Naive B cell (primary cell): Measurements from ENCODE around the gene CWC27. TPM values are rescaled to one million over a fixed set of nuclear protein-coding genes. Genes with fewer than 3 reads are reported as not detected.
A peak's percentile ranks its signal among the peaks of the same experiment; 100 is the strongest.
"Not testable (repeated sequence)": the region's sequence is repeated elsewhere in the genome, so short reads cannot be mapped to it uniquely, and the experiment has no call there.

Experiments
- ATAC-seq, 2 donors: fragments of 150-1000 bp; cut with Tn5 transposase; 2 replicates each; pipeline ENCODE4 v1.10.0; 2021; ENCODE audit warnings: low read depth in 2 of 2, mild to moderate bottlenecking in 2 of 2, moderate library complexity in 2 of 2
- DNase-seq: peaks from one replicate; pipeline ENCODE4 v3.0.0; 2022
- H3K27ac Mint-ChIP-seq, 6 donors: one replicate each; pipeline ENCODE4 v1.8.0; 2020 to 2022; ENCODE audit warnings: mild to moderate bottlenecking in 6 of 6, mixed read lengths in 6 of 6, moderate library complexity in 5 of 6, inconsistent platforms in 2 of 6
- H3K27me3 Mint-ChIP-seq, 3 donors: one replicate each; pipeline ENCODE4 v1.8.0; 2021 to 2022; ENCODE audit warnings: mixed read lengths in 3 of 3, mild to moderate bottlenecking in 1 of 3
- H3K36me3 Mint-ChIP-seq, 2 donors: one replicate each; pipeline ENCODE4 v1.8.0; 2020 to 2022; ENCODE audit warnings: mixed read lengths in 2 of 2, inconsistent platforms in 1 of 2, mild to moderate bottlenecking in 1 of 2
- H3K4me1 Mint-ChIP-seq, 3 donors: one replicate each; pipeline ENCODE4 v1.8.0; 2020 to 2022; ENCODE audit warnings: mixed read lengths in 3 of 3, inconsistent platforms in 1 of 3, mild to moderate bottlenecking in 1 of 3, moderate library complexity in 1 of 3
- H3K4me3 Mint-ChIP-seq, 8 donors: one replicate each; pipeline ENCODE4 v1.8.0; 2020 to 2022; ENCODE audit warnings: mild to moderate bottlenecking in 8 of 8, mixed read lengths in 8 of 8, moderate library complexity in 8 of 8, inconsistent platforms in 2 of 8
- H3K9me3 Mint-ChIP-seq, 7 donors: one replicate each; pipeline ENCODE4 v1.8.0; 2020 to 2022; ENCODE audit warnings: mixed read lengths in 7 of 7, mild to moderate bottlenecking in 5 of 7, inconsistent platforms in 2 of 7, moderate library complexity in 1 of 7
- polyA plus RNA-seq, 6 donors: library from polyadenylated mRNA; unstranded; fragments of 300-500 nt; fragmentation: Illumina TruSeq; gene quantifications; one replicate each; pipeline ENCODE4 v1.2.3, GENCODE V29; 2021; ENCODE audit warnings: low read depth in 6 of 6

The CWC27 gene
- polyA plus RNA-seq, 6 donors from 2014 or later: 26.5 to 43.5 (median 35.1) TPM

DNA sequence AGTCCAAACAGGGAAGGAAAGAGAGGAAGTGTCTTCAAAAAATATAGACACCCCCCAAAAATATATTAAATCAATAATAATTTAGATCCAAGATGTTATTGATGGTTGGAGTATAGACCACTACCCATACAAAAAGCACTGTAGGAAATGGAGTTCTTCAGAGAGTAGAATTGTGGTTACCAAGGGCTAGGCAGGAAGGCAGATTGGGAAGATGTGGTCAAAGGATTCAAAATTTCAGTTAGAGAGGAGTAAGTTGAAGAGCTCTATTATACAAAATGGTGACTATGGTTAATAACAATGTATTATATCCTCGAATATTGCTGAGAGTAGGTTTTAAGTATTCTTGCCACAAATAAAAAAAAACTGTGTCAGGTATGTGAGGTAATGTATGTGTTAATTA is 149.4 kb downstream of the CWC27 start:
- H3K27ac Mint-ChIP-seq: no peak overlapping the region
- peaks cover 16 to 52% (median 33%) of the 10 kb centered on the region in 7 donors for H3K9me3 Mint-ChIP-seq
- H3K27me3 Mint-ChIP-seq: no peaks in the 10 kb centered on the region
- peaks cover 48 to 57% of the 10 kb centered on the region in 2 donors for H3K36me3 Mint-ChIP-seq
- H3K4me3 Mint-ChIP-seq: no peak overlapping the region
- no peak for ATAC-seq
- no peaks in the 10 kb centered on the region for H3K4me1 Mint-ChIP-seq
- DNase-seq: no peak

DNA sequence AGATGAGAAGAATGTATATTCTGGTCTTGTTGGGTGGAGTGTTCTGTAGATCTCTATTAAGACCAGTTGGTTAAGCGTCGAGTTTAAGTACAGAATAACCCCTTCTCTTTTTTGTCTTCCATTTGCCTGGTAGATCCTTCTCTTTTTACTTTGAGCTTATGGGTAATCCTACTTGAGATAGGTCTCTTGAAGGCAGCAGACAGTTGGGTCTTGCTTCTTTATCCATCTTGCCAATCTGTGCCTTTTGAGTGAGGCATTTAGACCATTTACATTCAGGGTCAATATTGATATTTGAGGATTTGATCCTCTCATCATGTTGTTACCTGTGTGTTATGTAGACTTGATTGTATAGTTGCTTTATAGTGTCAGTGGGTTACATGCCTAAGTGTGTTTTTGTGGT is 152.7 kb downstream of the CWC27 start:
- Mint-ChIP-seq H3K27ac (no peak overlapping the region), H3K4me3 (no peak overlapping the region)

DNA sequence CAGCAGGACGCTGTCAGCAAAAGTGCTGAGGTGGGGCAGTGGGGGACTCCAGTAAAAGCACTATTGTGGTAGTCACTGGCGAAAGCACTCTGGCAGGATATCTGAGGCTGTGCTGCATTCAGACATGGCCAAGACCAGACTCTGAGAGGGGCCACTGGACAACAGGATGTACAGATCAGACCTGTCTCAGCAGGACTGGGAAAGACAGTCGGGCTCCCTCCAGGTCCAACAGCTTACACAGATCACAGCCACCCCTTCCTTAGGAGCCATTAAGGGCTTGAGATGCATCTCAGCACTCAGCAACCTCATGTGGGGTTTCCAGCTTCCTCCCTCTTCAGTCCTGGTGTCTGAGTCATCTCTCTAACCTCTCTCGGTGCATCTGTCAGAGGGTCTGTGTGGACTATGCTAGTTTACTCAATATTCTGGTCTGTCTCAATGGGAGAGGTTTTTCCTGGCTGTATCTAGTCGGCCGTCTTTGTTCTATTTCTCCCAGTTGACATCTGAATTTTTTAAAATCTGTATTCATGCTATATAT is 154.5 kb downstream of the CWC27 start:
- Mint-ChIP-seq H3K9me3 (peaks cover 8 to 42% (median 31%) of the 10 kb centered on the region in 7 donors), H3K4me3 (no peak overlapping the region), H3K27me3 (no peaks in the 10 kb centered on the region), H3K4me1 (no peaks in the 10 kb centered on the region), H3K27ac (no peak overlapping the region), H3K36me3 (peaks cover 46 to 52% of the 10 kb centered on the region in 2 donors)
- DNase-seq (no peak), ATAC-seq (no peak)

More for the DNA sequence above, 152.7 kb downstream of the CWC27 start:
- DNase-seq: no peak
- Mint-ChIP-seq H3K36me3 (peaks cover 55 to 64% of the 10 kb centered on the region in 2 donors), H3K4me1 (no peaks in the 10 kb centered on the region), H3K27me3 (no peaks in the 10 kb centered on the region), H3K9me3 (peaks cover 16 to 52% (median 33%) of the 10 kb centered on the region in 7 donors)
- no peak for ATAC-seq

DNA sequence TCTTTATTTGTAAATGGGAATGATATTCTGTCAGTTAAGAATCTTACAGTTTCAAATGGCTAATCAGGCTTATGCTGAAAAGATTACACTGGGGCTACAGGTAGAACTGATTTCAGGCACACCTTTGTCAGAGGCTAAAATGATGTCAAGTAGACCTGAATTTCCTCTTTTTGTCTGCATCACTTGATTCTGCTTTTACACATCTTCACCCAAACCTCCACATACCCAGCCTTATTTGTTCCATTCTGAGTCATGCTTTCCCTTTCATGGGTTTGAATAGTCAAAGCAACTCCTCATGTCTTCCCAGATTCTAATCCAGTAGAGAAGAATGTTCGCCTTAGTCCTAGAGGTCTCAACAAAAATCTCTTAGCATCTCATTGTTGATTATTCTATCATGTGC is 156.4 kb downstream of the CWC27 start:
- no peak for DNase-seq
- H3K27me3 Mint-ChIP-seq: no peaks in the 10 kb centered on the region
- peaks cover 8 to 38% (median 26%) of the 10 kb centered on the region in 7 donors for H3K9me3 Mint-ChIP-seq
- H3K4me3 Mint-ChIP-seq: no peak overlapping the region
- no peak overlapping the region for H3K27ac Mint-ChIP-seq
- ATAC-seq: no peak
- H3K36me3 Mint-ChIP-seq: peaks cover 46 to 57% of the 10 kb centered on the region in 2 donors
- no peaks in the 10 kb centered on the region for H3K4me1 Mint-ChIP-seq

DNA sequence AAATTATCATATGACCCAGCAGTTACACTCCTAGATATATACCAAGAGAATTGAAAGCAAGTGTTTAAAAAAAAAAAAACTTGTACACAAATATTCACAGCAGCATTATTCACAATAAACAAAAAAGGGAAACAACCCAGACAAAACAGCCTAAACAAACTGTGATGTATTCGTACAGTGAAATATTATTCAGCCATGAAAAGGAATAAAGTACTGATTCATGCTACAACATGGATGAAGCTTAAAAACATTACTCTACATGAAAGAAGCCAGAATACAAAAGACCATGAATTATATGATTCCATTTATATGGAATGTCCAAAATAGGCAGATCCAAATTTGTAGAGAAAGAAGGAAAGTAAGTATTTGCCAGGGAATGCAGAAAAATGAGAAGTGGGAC is 161.1 kb downstream of the CWC27 start:
- peaks cover 0 to 21% (median 15%) of the 10 kb centered on the region in 7 donors for H3K9me3 Mint-ChIP-seq
- H3K27ac Mint-ChIP-seq: peak overlapping the region in 1 of 6 donors; percentile 66
- H3K36me3 Mint-ChIP-seq: peaks cover 27 to 36% of the 10 kb centered on the region in 2 donors
- H3K4me3 Mint-ChIP-seq: no peak overlapping the region
- no peaks in the 10 kb centered on the region for H3K27me3 Mint-ChIP-seq
- no peak for ATAC-seq
- no peak for DNase-seq
- H3K4me1 Mint-ChIP-seq: no peaks in the 10 kb centered on the region

DNA sequence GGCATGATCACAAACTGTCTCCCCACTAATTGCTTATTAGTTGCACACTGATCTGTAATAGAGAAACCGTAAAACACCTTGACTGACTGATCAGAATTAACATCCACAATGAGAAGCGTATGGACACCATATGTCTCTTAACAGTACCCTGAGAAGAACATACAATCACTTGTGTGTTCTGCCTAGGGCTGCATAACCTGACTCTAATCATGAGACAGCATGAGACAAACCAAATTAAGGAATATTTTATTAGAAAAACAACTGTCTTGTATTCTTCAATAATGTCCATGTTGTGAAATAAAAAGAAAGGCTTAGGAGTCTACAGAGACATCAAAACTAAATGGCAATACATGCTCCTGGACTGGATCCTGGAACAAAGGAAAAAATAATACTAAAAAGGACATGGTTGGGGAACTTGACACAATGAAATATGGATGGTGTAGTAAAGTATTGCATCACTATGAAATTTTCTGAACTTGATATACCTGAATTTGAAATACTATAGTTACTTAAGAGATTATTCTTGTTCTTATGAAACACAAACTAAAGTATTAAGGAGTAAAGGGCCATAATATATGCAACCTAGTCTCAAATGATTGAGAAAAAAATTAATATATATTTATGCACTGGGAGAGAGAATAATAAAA is 162.1 kb downstream of the CWC27 start:
- Mint-ChIP-seq H3K36me3 (peaks cover 28 to 42% of the 10 kb centered on the region in 2 donors), H3K4me3 (no peak overlapping the region), H3K27me3 (no peaks in the 10 kb centered on the region), H3K27ac (no peak overlapping the region), H3K9me3 (peaks cover 0 to 21% (median 16%) of the 10 kb centered on the region in 7 donors), H3K4me1 (no peaks in the 10 kb centered on the region)
- DNase-seq: no peak
- no peak for ATAC-seq

DNA sequence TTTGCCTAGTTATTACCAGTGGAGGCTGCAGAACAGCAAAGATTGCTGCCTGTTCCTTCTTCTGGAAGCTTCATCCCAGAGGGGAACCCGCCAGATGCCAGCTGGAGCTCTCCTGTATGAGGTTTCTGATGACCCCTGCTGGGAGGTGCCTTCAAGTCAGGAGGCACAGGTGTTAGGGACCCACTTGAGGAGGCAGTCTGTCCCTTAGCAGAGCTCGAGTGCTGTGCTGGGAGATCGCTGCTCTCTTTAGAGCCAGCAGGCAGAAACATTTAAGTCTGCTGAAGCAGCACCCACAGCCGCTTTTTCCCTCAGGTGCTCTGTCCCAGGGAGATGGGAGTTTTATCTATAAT is 170.7 kb downstream of the CWC27 start:
- H3K4me3 Mint-ChIP-seq: not testable (repeated sequence)

DNA sequence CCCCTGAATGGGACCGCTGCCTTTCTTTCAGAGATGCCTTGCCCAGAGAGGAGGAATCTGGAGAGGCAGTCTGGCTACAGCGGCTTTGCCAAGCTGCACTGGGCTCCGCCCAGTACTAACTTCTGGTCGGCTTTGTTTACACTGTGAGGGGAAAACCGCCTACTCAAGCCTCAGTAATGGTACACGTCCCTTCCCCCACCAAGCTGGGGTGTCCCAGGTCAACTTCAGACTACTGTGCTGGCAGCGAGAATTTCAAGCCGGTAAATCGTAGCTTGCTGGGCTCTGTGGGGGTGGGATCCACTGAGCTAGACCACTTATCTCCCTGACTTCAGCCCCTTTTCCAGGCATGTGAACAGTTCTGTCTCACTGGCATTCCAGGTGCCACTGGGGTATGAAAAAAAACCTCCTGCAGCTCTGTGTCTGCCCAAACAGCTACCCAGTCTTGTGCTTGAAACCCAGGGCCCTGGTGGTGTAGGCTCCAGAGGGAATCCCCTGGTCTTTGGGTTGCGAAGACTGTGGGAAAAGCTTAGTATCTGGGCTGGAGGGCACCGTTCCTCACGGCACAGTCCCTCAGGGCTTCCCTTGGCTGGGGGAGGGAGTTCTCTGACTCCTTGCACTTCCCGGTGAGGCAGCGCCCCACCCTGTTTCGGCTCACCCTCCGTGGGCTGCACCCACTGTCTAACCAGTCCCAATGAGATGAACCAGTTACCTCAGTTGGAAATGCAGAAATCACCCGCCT is 171.2 kb downstream of the CWC27 start:
- DNase-seq (no peak), ATAC-seq (no peak)
- Mint-ChIP-seq H3K4me1 (no peaks in the 10 kb centered on the region), H3K27me3 (no peaks in the 10 kb centered on the region), H3K36me3 (peaks cover 35 to 58% of the 10 kb centered on the region in 2 donors), H3K9me3 (peaks cover 4 to 19% (median 13%) of the 10 kb centered on the region in 7 donors), H3K4me3 (no peak overlapping the region), H3K27ac (no peak overlapping the region)

More for the DNA sequence above, 170.7 kb downstream of the CWC27 start:
- Mint-ChIP-seq H3K36me3 (peaks cover 35 to 55% of the 10 kb centered on the region in 2 donors), H3K9me3 (peaks cover 4 to 21% (median 15%) of the 10 kb centered on the region in 7 donors)
- not testable (repeated sequence) for H3K27me3 Mint-ChIP-seq, H3K27ac Mint-ChIP-seq, ATAC-seq, DNase-seq, H3K4me1 Mint-ChIP-seq

DNA sequence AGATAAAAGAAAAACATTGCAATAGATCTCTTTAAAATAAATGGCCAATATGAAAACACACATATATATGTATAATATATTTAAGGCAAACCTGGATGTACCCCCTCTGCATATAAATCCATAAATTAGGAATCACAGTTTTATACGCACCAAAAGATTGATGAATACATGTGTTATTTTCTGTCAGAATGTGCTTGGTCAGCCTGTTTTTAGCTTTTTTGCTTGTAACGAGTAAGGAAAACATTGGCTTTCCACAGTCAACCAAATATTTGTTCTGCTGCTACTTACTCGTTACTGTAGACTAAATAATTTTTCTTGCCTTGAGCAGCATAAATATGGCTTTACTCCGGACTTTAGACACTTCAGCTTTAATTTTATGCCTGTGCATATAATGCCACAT is 173.7 kb downstream of the CWC27 start:
- ATAC-seq: no peak
- Mint-ChIP-seq H3K4me1 (no peaks in the 10 kb centered on the region), H3K36me3 (peaks cover 24 to 39% of the 10 kb centered on the region in 2 donors), H3K27me3 (no peaks in the 10 kb centered on the region), H3K9me3 (peaks cover 0 to 7% (median 4%) of the 10 kb centered on the region in 7 donors), H3K27ac (no peak overlapping the region), H3K4me3 (no peak overlapping the region)
- no peak for DNase-seq

DNA sequence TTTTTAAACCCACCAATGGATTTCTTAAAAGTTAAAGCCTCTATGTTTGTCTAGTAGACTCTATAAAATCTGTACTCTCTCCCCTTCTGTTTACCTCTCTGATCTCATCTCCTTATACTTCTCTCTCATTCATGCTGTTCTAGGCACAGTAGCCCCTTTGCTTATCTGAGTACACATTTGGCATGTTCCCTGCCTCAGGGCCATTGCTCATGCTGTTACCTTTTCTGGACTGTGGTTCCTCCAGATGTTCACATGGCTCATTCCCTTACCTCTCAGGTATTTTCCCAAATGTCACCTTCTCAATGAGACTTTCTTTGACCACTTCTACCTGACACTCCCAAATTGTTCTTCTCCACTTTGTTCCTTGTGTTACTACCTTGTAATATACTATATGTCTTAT is 176.1 kb downstream of the CWC27 start:
- Mint-ChIP-seq H3K4me1 (no peaks in the 10 kb centered on the region), H3K27me3 (no peaks in the 10 kb centered on the region), H3K27ac (no peak overlapping the region), H3K9me3 (no peaks in the 10 kb centered on the region), H3K36me3 (peaks cover 12 to 24% of the 10 kb centered on the region in 2 donors), H3K4me3 (no peak overlapping the region)
- ATAC-seq (no peak), DNase-seq (no peak)

DNA sequence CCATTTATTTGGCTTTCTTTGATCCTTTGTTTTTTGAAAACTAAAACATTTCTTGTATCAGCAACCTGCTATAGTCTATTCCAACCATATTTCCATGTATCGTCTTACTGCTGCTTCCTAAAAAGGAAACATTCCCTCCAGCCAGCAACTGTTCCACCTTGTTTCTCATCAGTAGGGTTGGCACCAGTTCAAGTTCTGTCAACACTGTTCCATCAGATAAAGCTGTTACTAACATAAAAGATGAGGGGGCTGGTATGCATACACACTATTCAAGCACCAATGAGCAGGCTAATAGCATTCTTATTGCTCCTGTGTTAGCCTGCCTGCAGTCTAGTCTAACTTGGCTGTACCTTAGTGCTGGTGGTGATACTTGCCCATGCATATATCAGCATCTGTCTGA is 178.3 kb downstream of the CWC27 start:
- Mint-ChIP-seq H3K9me3 (no peaks in the 10 kb centered on the region), H3K4me3 (no peak overlapping the region), H3K36me3 (peaks cover 12 to 24% of the 10 kb centered on the region in 2 donors), H3K4me1 (no peaks in the 10 kb centered on the region), H3K27me3 (no peaks in the 10 kb centered on the region), H3K27ac (no peak overlapping the region)
- DNase-seq (no peak), ATAC-seq (no peak)

DNA sequence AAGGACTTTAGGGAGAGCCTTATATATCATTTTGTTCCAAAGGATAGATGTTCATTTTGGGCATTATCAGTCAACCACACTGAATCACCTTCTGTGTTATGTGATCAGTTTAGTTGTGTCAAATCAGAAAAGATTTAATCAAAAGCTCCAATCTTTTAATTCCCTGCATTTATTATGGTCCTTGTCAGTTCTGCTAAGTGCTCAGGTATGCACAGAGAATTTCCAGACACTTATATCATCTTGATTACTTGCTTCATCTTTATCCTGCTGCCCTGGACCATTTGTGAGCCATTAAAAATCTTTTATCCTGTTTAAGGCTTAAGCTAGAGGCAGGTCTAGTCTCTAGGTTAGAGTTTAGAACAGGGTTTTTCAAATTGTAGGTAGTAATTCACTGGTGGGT is 179.1 kb downstream of the CWC27 start:
- Mint-ChIP-seq H3K4me1 (no peaks in the 10 kb centered on the region), H3K27ac (no peak overlapping the region), H3K9me3 (no peaks in the 10 kb centered on the region), H3K27me3 (no peaks in the 10 kb centered on the region), H3K36me3 (peaks cover 12 to 22% of the 10 kb centered on the region in 2 donors), H3K4me3 (no peak overlapping the region)
- no peak for ATAC-seq
- no peak for DNase-seq

DNA sequence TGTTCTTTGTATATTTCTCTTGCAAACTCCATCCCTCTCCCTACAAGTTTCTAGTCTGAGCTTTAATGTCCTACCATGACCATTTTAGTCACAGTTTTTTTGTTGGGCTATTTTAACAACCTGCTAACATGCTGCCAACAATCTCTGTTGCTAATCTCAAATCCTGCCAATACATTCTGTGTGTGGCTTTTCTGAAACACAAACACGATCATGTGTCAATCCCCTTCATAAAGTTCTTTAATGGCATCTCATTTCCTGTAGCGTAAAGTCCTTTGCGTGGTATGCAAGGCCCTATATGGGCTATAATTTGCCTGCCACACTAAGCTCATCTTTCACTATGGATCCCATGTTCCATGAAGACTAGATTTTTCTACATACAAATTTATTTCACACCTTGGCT is 180.6 kb downstream of the CWC27 start:
- Mint-ChIP-seq H3K27ac (no peak overlapping the region), H3K4me1 (no peaks in the 10 kb centered on the region), H3K9me3 (no peaks in the 10 kb centered on the region), H3K4me3 (no peak overlapping the region), H3K27me3 (no peaks in the 10 kb centered on the region), H3K36me3 (peaks cover 9 to 15% of the 10 kb centered on the region in 2 donors)
- ATAC-seq (no peak), DNase-seq (no peak)
